ENCODE results near the gene SDK1. TPM values are rescaled to one million over a fixed set of nuclear protein-coding genes. Genes with fewer than 3 reads are reported as not detected.

Gene SDK1
- polyA plus RNA-seq, 2 of the 4 experiments (the other 2 are of a cell fraction) = 0.12 to 0.28 TPM

- CTCF ChIA-PET = interaction anchor here (0.9 kb wide), 1 partner anchor 29 kb away, joined by 4 read pairs; no protein-coding TSS in a partner anchor
- TF ChIP-seq RNF2 (IDR thresholded peaks at IDR 0.05; ENCODE audit: borderline replicate concordance, low read depth) (no peak), HOXA7 (CRISPR knock-in tag; IDR thresholded peaks at IDR 0.05) (no peak), EP300 (IDR thresholded peaks at IDR 0.05) (no peak), MAX (IDR thresholded peaks at IDR 0.05) (no peak), NPAS2 (CRISPR knock-in tag; IDR thresholded peaks at IDR 0.05; ENCODE audit: borderline replicate concordance) (no peak), KDM5A (IDR thresholded peaks at IDR 0.05) (no peak), HOXB5 (CRISPR knock-in tag; IDR thresholded peaks at IDR 0.05) (no peak), HEYL (CRISPR knock-in tag; IDR thresholded peaks at IDR 0.05) (no peak), CEBPB (IDR thresholded peaks at IDR 0.05) (no peak)
- FAIRE-seq (no peak), DNase-seq (ENCODE audit: low read depth in 1 of 2, low spot score in 1 of 2) (no peak), ATAC-seq (no peak)
- H3K9me3 ChIP-seq = no peaks in the 10 kb centered on the region
- no peak overlapping the region for H3K4me2 ChIP-seq
- POLR2A ChIA-PET = no interaction called here
- no peak overlapping the region for H3K27ac ChIP-seq
- no peaks in the 10 kb centered on the region for H3K4me1 ChIP-seq
- 52% methylated on average over 2 of the region's 2 CpGs for WGBS (ENCODE audit: missing lambda C conversion rate)
- H3K4me3 ChIP-seq = no peak overlapping the region
Measured at GRCh38 chr7:3527496-3528124, 226.6 kb downstream of the SDK1 start.

DNA sequence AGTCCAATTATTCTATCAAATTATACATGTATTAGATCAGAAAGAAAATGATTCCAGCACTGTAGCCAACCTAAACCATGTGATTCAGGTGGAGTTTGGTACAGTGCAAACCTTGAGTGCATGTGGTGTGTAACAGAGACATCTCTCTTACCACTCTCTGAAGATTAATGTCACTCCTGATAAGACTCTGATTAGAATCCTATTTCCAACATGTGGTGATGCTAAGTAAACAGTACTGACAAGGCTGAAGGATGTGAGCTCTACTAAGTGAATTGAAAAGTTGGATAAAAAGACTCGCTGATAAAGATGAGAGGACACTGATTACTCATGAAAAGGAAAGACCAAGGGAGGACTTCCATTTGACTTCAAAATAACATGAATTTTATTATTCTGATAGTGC is 232.0 kb downstream of the SDK1 start:
- TF ChIP-seq MAFK (IDR thresholded peaks at IDR 0.05; ENCODE audit: partially characterized antibody) (no peak), ZC3H11A (IDR thresholded peaks at IDR 0.05) (no peak), RARB (CRISPR knock-in tag; IDR thresholded peaks at IDR 0.05) (no peak), CBX2 (IDR thresholded peaks at IDR 0.05; ENCODE audit: borderline replicate concordance, low read depth) (no peak), CHD4 (IDR thresholded peaks at IDR 0.05; ENCODE audit: borderline replicate concordance) (no peak), EHMT2 (IDR thresholded peaks at IDR 0.05; ENCODE audit: low read depth) (no peak), HDAC2 (IDR thresholded peaks at IDR 0.05) (no peak), EP300 (IDR thresholded peaks at IDR 0.05) (no peak), HOXB5 (CRISPR knock-in tag; IDR thresholded peaks at IDR 0.05) (no peak), REST (IDR thresholded peaks at IDR 0.05) (no peak), MYC (IDR thresholded peaks at IDR 0.05; ENCODE audit: borderline replicate concordance, low read length) (no peak)
- TF ChIP-seq, protein P1, sequence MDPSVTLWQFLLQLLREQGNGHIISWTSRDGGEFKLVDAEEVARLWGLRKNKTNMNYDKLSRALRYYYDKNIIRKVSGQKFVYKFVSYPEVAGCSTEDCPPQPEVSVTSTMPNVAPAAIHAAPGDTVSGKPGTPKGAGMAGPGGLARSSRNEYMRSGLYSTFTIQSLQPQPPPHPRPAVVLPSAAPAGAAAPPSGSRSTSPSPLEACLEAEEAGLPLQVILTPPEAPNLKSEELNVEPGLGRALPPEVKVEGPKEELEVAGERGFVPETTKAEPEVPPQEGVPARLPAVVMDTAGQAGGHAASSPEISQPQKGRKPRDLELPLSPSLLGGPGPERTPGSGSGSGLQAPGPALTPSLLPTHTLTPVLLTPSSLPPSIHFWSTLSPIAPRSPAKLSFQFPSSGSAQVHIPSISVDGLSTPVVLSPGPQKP (IDR thresholded peaks at IDR 0.05; ENCODE audit: low read depth, low read length) = no peak
- DNase-seq (ENCODE audit: low read depth in 1 of 2, low spot score in 1 of 2) (no peak), FAIRE-seq (no peak), ATAC-seq (no peak)
- Histone ChIP-seq H3K4me1 (no peaks in the 10 kb centered on the region), H3K9me3 (no peaks in the 10 kb centered on the region), H3K4me3 (no peak overlapping the region), H3K4me2 (no peak overlapping the region), H3K27ac (no peak overlapping the region)
- CTCF ChIA-PET = no interaction called here
- WGBS (ENCODE audit: missing lambda C conversion rate) = 39% methylated on average over 1 of the region's 1 CpG
- POLR2A ChIA-PET = no interaction called here

Data from A549 (cell line).